ENCODE data around the gene OOSP2.

GRCh38 chr11:60087239-60087638 lies 47.0 kb downstream of the OOSP2 start:
- no peak for TF ChIP-seq REST (IDR thresholded peaks at IDR 0.05; ENCODE audit: insufficient read depth in 1 of 2, low read depth in 2 of 2, low read length in 2 of 2)
- no peak for TF ChIP-seq POLR2AphosphoS5 (IDR thresholded peaks at IDR 0.05; ENCODE audit: low read depth, low read length)
